Putamen (tissue), 1 donor: ENCODE results near the gene NEO1.

Source experiments
- DNase-seq: peaks from one replicate; pipeline ENCODE4 v3.0.0-alpha.2; 2016; ENCODE audit warnings: low spot score

The NEO1 gene

DNA sequence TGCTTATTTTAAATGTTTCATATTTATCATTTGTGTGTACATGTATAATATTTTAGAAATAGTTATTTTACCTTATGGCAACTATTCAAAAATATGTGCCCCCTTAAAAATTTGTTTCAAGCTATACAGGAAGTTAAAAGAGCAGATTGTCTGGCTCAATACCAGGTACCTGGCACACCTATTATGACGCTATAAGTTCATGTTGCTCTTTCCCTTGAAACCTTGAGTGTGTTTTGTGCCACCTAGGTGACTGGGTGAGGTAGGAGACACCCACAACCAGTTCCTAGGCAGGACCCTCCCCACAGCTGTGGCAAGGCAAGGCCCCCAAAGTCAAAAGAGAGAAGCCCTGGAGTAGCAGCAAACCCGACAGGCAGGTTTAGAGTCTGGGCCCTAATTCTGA, 20.6 kb upstream of the NEO1 start:
- DNase-seq, result no peak

DNA sequence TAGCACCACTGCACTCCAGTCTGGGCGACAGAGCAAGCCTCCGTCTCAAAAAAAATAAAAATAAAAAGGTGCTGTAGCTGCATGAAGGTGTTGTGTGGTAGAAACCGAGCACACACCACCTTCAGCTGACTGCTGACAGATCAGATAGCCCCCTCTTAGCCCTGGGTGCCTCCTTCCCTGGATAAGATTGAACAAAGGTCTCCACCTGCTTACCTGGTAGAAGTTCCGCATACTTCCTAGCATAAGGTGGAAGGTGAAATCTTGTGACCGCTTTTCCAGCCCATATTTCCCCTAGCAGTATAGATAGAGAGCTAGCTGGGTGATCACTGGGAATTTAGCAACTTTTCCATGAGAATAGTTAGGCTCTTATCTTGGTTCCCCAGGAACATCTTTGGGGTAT, 18.7 kb upstream of the NEO1 start:
- no peak for DNase-seq

DNA sequence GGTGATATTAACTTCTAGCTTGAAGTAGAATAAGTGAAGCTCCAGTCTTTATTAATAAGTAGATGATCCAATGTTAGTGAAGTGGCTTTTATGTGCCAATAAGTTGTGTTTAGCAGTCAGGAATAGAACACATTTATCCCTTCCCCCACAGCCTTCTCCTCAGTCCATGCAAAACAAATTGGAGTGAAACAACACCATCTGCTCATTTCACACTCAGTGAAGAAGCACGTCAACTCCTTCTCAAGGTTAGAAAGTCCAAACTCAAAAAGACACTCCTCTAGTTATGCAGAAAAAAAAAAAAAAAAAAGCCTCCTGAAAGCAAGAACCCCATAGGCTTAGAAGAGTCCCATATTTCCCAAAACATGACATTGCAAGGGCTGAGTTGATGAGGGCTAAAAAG, 18.0 kb upstream of the NEO1 start:
- no peak for DNase-seq

DNA sequence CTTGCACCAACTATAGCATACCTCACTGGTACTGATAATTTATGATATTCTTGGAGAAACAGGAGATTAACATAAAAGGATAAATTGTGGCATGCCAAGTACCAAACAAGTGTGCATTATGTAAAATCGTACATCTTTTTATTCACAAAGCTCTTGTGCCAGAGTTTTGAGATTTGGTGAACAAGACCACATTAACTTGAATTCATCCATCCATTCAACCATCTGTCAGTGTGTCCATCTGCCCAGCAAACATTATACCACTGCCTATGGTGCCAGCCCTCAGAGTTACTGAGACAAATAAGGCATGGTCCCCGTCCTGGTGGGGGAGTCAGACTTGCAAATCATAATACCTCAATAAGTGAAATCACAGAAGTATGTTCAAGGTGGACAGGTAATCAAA, 17.0 kb upstream of the NEO1 start:
- DNase-seq, result no peak

DNA sequence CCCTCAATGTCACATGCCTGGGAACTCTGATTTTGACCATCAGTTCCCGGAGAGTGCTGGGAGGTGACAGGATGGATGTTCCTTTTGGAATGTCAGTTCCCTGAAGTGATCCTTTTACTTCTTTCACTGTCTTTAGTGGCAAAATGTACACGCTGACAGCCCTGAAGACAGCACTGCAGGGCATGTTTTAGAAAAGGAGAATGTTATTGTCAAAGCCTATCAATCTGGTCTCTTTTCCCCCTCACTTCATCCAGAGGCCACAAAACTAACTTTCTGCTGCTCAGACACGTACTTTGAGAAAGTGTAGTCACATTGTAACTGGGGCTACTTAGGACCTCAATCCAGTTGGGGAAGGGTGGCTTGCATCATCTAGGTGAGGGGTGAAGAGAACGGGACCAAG, 14.0 kb upstream of the NEO1 start:
- no peak for DNase-seq

GRCh38 chr15:73046073-73046472, 6.2 kb upstream of the NEO1 start:
- no peak for DNase-seq

- no peak for DNase-seq
Measured at GRCh38 chr15:73047882-73048281, 4.4 kb upstream of the NEO1 start.

DNA sequence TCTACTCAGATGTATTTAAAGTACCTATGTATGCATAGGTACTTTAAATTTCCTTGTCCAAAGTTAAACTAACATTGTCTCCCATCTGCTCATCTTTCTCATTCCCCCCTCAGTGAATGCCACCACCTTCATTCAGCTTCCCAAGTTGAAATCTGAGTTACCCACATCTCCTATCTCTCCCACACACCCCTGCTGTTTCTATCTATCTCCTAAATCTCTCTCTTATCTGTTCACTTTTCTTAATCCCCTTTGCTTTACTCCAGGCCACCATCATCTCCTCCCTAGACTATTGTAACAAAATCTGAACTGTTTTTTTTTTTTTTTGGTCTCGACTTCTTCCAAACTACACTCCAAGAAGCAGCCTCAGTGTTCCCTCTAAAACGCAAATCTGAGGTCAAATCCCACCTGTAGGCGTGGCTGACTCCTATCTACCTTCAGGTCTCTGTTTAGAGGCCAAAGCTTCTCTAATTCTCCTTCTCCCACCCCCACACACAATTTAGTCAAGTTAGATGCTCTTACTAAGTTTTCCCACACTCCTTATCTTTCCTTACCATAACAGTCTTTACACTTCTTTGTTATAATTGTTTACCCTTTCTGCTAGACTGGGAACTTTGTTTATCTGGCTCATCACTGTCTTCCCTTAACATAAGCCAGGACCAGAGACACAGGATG, 3.5 kb upstream of the NEO1 start:
- no peak for DNase-seq

GRCh38 chr15:73049564-73050215, 2.6 kb upstream of the NEO1 start:
- DNase-seq, result peak; percentile 39

DNA sequence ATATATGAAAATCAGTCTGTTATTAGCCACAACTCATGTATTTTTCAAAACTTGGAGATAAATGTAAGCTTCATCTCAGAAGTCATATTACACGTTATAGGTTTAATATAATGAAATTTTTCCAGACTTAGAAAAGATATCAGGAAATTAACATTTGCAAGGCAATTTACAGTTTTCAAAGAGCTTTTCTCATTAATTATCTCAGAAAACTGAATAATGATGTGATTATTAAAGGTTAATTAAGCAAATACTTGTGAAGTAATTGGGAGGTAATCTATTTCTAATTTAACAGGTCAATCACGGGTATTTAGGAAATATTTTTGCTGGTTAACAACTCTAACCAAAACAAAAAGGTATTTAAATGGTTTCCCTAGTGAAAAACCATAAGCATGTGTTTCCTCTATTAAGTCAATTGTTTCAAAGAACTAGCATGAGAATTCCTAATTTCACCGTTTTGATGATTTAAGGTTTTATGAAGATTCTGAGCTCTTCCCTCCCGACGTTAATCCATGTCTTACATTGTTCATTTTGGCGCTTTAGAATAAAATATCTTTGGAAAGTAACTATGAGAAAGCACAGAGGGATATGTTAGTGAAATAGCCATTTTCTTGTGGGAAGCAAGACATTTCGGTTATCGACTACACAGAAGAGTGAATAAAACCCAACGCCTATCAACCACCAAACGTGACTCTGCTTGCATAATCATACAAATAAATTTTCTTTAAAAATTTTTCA, 1.5 kb upstream of the NEO1 start:
- DNase-seq, result peak; percentile 18

- no peak for DNase-seq
Measured at GRCh38 chr15:73051391-73051806, 864 bp upstream of the NEO1 start.

GRCh38 chr15:73052653-73053397, 562 bp downstream of the NEO1 start:
- DNase-seq, result peak; percentile 79

- DNase-seq, result no peak
Measured at GRCh38 chr15:73053398-73053723, 1.1 kb downstream of the NEO1 start.

DNA sequence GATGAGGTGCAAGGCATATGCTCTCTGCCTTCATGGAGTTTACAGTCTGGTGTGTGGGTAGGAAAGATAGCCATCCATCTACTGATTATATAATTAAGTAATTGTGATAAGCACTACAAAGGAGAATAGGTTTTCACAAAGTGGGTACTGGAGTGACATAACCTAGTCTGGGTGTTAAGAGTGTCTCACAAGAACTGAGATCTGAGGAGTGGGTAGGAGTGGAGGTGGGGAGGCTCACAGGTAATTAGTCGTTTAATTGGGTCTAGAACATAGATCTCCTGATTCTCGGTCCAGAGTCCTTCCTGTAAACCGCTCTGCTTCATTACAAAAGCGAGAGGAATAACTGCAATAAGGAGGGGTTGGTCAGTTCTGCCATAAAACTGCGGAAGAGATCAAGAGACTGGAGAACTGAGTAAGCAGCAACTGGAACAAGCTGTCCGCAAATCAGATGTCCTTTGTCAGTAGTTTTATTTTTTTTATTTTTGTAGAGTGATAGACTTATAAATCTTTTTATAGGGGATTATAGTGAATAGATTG, 2.2 kb downstream of the NEO1 start:
- no peak for DNase-seq

DNA sequence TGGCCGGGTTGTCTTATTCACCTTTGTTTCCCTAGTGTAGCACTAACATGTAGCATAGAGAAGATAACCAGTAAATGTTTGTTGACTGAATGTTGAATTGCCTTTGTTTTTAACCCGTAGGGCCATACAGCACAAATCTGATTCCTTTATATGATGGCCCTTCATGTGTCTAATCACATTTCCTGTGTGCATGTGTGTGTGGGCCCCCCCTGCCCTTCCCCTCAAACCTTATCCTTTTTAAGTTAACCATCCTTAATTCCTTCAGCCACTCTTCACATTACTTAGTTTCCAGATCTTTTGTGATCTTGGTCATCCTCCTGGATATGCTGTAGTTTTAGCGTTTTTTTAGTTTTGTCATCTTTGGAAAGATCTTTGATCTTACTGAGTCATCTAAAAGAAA, 4.2 kb downstream of the NEO1 start:
- DNase-seq, result no peak

- DNase-seq, result no peak
Measured at GRCh38 chr15:73058437-73058836, 6.2 kb downstream of the NEO1 start.

GRCh38 chr15:73065114-73065513, 12.9 kb downstream of the NEO1 start:
- no peak for DNase-seq

DNA sequence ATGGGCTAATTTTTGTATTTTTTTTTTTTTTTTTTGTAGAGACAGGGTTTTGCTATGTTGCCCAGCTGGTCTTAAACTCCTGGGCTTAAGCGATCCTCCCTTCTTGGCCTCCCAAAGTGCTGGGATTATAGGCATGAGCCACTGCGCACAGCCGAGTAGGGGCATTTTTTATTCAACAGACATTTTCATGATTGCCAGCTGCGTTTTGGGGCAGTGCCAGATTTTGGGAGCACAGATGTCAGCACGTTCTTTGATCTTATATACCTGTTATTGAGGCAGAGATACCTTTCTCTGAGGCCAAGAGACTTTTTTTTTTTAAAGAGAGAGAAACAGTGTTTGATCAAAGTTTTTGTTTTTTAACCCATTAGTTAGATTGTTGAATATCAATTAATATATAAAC, 16.8 kb downstream of the NEO1 start:
- no peak for DNase-seq

GRCh38 chr15:73072894-73073293, 20.6 kb downstream of the NEO1 start:
- no peak for DNase-seq

GRCh38 chr15:73074241-73074640, 22.0 kb downstream of the NEO1 start:
- no peak for DNase-seq

- peak; percentile 78 for DNase-seq
Measured at GRCh38 chr15:73075160-73075859, 23.0 kb downstream of the NEO1 start.

- no peak for DNase-seq
Measured at GRCh38 chr15:73078291-73078690, 26.0 kb downstream of the NEO1 start.
